ENCODE data around the gene SMIM34. TPM values are rescaled to one million over a fixed set of nuclear protein-coding genes. Genes with fewer than 3 reads are reported as not detected.

SMIM34 gene
- total RNA-seq, 1 donor from 2014 or later, result 0.59 TPM

DNA sequence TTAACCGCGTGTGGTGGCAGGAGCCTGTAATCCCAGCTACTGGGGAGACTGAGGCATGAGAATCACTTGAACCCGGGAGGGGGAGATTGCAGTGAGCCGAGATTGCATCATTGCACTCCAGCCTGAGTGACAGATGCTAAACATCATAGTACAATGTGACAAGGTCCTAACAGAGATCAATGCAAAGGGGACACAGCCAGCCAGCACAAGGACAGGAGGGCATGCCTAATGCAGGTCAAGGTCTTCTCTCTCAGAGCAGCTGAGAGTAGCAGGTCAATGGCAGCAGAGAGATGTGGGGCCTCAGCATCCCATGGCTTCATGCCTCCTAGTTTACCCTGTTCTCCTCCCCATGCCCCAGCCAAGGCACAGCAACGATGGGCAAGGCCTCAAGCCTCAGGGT, 51.4 kb downstream of the SMIM34 start:
- no peak for DNase-seq

DNA sequence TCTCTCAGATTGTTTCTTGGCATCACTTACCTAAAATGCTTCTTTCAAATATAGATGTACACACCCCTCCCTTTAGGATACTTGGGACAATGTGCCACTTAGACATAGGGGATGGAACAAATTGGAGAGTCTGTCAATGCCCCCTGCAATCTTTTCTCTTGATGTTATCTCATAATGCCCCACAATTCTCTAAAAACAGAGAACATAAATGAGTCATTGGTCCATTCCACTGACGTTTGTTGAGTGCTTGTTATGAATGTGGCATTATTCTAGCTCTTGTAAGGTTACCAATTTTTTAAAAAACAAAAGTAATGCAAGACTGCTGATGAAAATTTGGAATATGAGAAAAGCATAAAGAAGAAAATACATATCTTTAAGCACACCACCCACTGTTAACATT, 54.0 kb downstream of the SMIM34 start:
- DNase-seq, result no peak

Small RNA genes lying within 50 kb of the gene (small RNA-seq; reads per million reads assigned to genes)
- not detected for gene RF00614 (ENCODE audit: low replicate concordance)

Other genes starting within 250 kb of the SMIM34 start
- 0.69 TPM for gene KCNE2, start 59.9 kb downstream of the SMIM34 start, total RNA-seq
- gene SMIM11, start 48.4 kb downstream of the SMIM34 start, total RNA-seq, result 11.1 TPM
- 3.4 TPM for gene KCNE1, start 88.3 kb upstream of the SMIM34 start, total RNA-seq
- gene RCAN1, start 191.2 kb upstream of the SMIM34 start, total RNA-seq, result 33.9 TPM
- 0.20 TPM for gene CLIC6, start 245.0 kb upstream of the SMIM34 start, total RNA-seq